Vagina (tissue), 2 donors: ENCODE data around the gene GOLGA8S. TPM values are rescaled to one million over a fixed set of nuclear protein-coding genes. Genes with fewer than 3 reads are reported as not detected.
A peak's percentile ranks its signal among the peaks of the same experiment; 100 is the strongest.
"Not testable (repeated sequence)": the region's sequence is repeated elsewhere in the genome, so short reads cannot be mapped to it uniquely, and the experiment has no call there.

Experiments used
- DNase-seq, 2 donors: peaks; one replicate each; pipeline ENCODE4 v3.0.0-alpha.2; 2017; ENCODE audit errors: extremely low spot score in 2 of 2
- H3K27ac ChIP-seq: fragments of 200-600 bp; sonication (generic); one replicate; pipeline ENCODE4 v1.5.1; 2019
- H3K27me3 ChIP-seq: fragments of 200-600 bp; sonication (generic); one replicate; pipeline ENCODE4 v1.5.1; 2019
- H3K36me3 ChIP-seq, 2 donors: fragments of 200-600 bp; sonication (generic); one replicate each; pipeline ENCODE4 v1.5.1; 2017 to 2019
- H3K4me1 ChIP-seq: fragments of 200-600 bp; sonication (generic); one replicate; pipeline ENCODE4 v1.5.1; 2019
- H3K4me3 ChIP-seq, 2 donors: fragments of 200-600 bp; sonication (generic); 1 replicate in 1 of 2; 2 replicates in 1 of 2; pipeline ENCODE4 v1.5.1; 2016 to 2019
- H3K9me3 ChIP-seq: fragments of 200-600 bp; sonication (generic); one replicate; pipeline ENCODE4 v1.5.1; 2019
- CTCF ChIP-seq, 3 experiments: fragments of 450-650 bp in 2 of 3; fragments of 200-600 bp in 1 of 3; sonication (generic) in 1 of 3; IDR thresholded peaks; one replicate each; pipeline ENCODE4 v1.5.1; 2017 to 2019; ENCODE audit warnings: antibody characterized with exemption in 3 of 3, mild to moderate bottlenecking in 2 of 3, moderate library complexity in 2 of 3
- POLR2A ChIP-seq, 2 donors: fragments of 450-650 bp; IDR thresholded peaks; one replicate each; pipeline ENCODE4 v1.6.1; 2017; ENCODE audit warnings: antibody characterized with exemption in 2 of 2, mild to moderate bottlenecking in 2 of 2, moderate library complexity in 2 of 2
- POLR2AphosphoS5 ChIP-seq, 2 donors: sonication (generic); formaldehyde crosslinking; IDR thresholded peaks; one replicate each; pipeline ENCODE4 v1.9.0; 2017; ENCODE audit warnings: antibody characterized with exemption in 2 of 2, mild to moderate bottlenecking in 2 of 2, low read depth in 1 of 2; ENCODE audit not compliant: insufficient read depth in 1 of 2
- intact Hi-C: fragments of 100-400 bp; cut with DNase I; formaldehyde crosslinking; loops from one replicate; pipeline ENCODE4 v1.15.1; 2023
- total RNA-seq: library from RNA; depleted of rRNA; stranded (reverse); fragments of >200 nt; gene quantifications from one replicate; pipeline ENCODE4 v1.2.3, GENCODE V29; 2016

The GOLGA8S gene
- total RNA-seq, 1 donor from 2014 or later: not detected

GRCh38 chr15:23372284-23372683, 17.7 kb downstream of the GOLGA8S start:
- TF ChIP-seq POLR2AphosphoS5 (IDR thresholded peaks at IDR 0.05; ENCODE audit: insufficient read depth in 1 of 2, low read depth in 1 of 2): no peak
- no peak for TF ChIP-seq CTCF (IDR thresholded peaks at IDR 0.05)
- TF ChIP-seq POLR2A (IDR thresholded peaks at IDR 0.05): no peak
- DNase-seq: no peak

GRCh38 chr15:23372891-23373600, 18.5 kb downstream of the GOLGA8S start:
- H3K9me3 ChIP-seq, H3K4me3 ChIP-seq, H3K27ac ChIP-seq, DNase-seq, H3K4me1 ChIP-seq, H3K27me3 ChIP-seq, H3K36me3 ChIP-seq, intact Hi-C loops: not testable (repeated sequence)

More at GRCh38 chr15:23372284-23372683, 17.7 kb downstream of the GOLGA8S start:
- intact Hi-C loops: no loop called here
- H3K4me1 ChIP-seq: no peaks in the 10 kb centered on the region
- no peak overlapping the region for H3K27ac ChIP-seq
- H3K4me3 ChIP-seq: no peak overlapping the region
- no peaks in the 10 kb centered on the region for H3K9me3 ChIP-seq
- H3K27me3 ChIP-seq: no peaks in the 10 kb centered on the region
- no peaks in the 10 kb centered on the region for H3K36me3 ChIP-seq

- DNase-seq, H3K27me3 ChIP-seq, H3K4me3 ChIP-seq, H3K4me1 ChIP-seq, H3K36me3 ChIP-seq, intact Hi-C loops, H3K27ac ChIP-seq, H3K9me3 ChIP-seq: not testable (repeated sequence)
Observed at GRCh38 chr15:23374226-23374625, 19.7 kb downstream of the GOLGA8S start.

GRCh38 chr15:23378946-23379345, 24.4 kb downstream of the GOLGA8S start:
- H3K36me3 ChIP-seq, H3K27me3 ChIP-seq, H3K4me3 ChIP-seq, H3K27ac ChIP-seq, intact Hi-C loops, DNase-seq, H3K4me1 ChIP-seq, H3K9me3 ChIP-seq: not testable (repeated sequence)

GRCh38 chr15:23380700-23381099, 26.2 kb downstream of the GOLGA8S start:
- H3K9me3 ChIP-seq, H3K36me3 ChIP-seq, H3K27ac ChIP-seq, H3K27me3 ChIP-seq, H3K4me3 ChIP-seq, intact Hi-C loops, H3K4me1 ChIP-seq, DNase-seq: not testable (repeated sequence)

- H3K4me3 ChIP-seq, H3K9me3 ChIP-seq, H3K4me1 ChIP-seq, DNase-seq, H3K27ac ChIP-seq, H3K27me3 ChIP-seq, intact Hi-C loops, H3K36me3 ChIP-seq: not testable (repeated sequence)
Observed at GRCh38 chr15:23381192-23381591, 26.6 kb downstream of the GOLGA8S start.

- H3K9me3 ChIP-seq: no peaks in the 10 kb centered on the region
- no peaks in the 10 kb centered on the region for H3K4me1 ChIP-seq
- no peaks in the 10 kb centered on the region for H3K36me3 ChIP-seq
- H3K27me3 ChIP-seq: no peaks in the 10 kb centered on the region
- intact Hi-C loops: no loop called here
- TF ChIP-seq POLR2AphosphoS5 (IDR thresholded peaks at IDR 0.05; ENCODE audit: insufficient read depth in 1 of 2, low read depth in 1 of 2) (no peak), CTCF (IDR thresholded peaks at IDR 0.05) (no peak), POLR2A (IDR thresholded peaks at IDR 0.05) (no peak)
- no peak overlapping the region for H3K27ac ChIP-seq
- peak in 1 of 2 donors; percentile 11 for DNase-seq
- H3K4me3 ChIP-seq: no peak overlapping the region
Observed at GRCh38 chr15:23384371-23384770, 29.8 kb downstream of the GOLGA8S start.
